ENCODE measurements around the gene CSNK1E.

The CSNK1E gene

DNA sequence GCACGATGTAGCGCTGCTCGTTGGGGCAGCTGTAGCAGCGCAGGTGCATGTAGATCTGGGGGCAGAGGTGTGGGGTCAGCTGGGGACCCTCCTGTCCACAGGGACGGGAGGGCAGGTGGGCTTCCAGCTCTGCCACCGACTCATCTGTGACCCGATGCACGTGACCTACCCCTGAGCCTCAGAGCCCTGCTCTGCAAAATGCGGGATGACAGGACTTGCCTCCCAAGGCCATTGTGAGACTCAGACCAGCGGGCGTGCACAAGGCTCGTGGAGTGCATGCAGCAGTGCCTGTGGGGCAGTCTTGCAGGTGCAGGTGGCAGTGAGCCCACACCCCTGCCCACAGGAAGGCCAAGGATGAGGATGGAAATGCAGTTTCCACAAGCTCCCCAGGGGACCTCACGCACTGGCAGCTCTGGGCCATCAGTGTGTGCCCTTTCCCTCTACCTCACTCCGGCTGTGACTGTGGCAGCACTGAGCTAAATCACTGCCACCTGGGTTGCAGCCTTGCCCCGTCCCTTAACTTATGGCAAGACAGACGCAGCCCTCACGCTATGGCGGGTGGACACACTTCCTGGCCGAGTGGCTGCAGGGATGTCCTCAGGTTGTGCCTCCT lies 71.1 kb downstream of the CSNK1E start:
- H3K79me2 ChIP-seq (ENCODE audit: insufficient read depth, low read length), result no peaks in the 10 kb centered on the region
- H3F3A ChIP-seq (ENCODE audit: low read depth), result no peaks in the 10 kb centered on the region
- no peaks in the 10 kb centered on the region for H4K20me1 ChIP-seq (ENCODE audit: insufficient read depth, low read length, poor library complexity, severe bottlenecking)
- no peaks in the 10 kb centered on the region for H3K9me3 ChIP-seq (ENCODE audit: insufficient read depth, low read depth, low read length)
- H3K9me2 ChIP-seq (replicated peaks; ENCODE audit: low read depth, low read length), result no peaks in the 10 kb centered on the region
- no peaks in the 10 kb centered on the region for H3K4me1 ChIP-seq (ENCODE audit: insufficient read depth, low read length, poor library complexity, severe bottlenecking)
- H2AFZ ChIP-seq (ENCODE audit: low read length), result no peak overlapping the region
- no peak overlapping the region for H3K4me3 ChIP-seq (ENCODE audit: low read length, poor library complexity, severe bottlenecking)
- TF ChIP-seq, protein P1, sequence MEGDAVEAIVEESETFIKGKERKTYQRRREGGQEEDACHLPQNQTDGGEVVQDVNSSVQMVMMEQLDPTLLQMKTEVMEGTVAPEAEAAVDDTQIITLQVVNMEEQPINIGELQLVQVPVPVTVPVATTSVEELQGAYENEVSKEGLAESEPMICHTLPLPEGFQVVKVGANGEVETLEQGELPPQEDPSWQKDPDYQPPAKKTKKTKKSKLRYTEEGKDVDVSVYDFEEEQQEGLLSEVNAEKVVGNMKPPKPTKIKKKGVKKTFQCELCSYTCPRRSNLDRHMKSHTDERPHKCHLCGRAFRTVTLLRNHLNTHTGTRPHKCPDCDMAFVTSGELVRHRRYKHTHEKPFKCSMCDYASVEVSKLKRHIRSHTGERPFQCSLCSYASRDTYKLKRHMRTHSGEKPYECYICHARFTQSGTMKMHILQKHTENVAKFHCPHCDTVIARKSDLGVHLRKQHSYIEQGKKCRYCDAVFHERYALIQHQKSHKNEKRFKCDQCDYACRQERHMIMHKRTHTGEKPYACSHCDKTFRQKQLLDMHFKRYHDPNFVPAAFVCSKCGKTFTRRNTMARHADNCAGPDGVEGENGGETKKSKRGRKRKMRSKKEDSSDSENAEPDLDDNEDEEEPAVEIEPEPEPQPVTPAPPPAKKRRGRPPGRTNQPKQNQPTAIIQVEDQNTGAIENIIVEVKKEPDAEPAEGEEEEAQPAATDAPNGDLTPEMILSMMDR (conservative IDR thresholded peaks at IDR 0.05; ENCODE audit: low read length), result no peak
- TF ChIP-seq EZH2phosphoT487 (IDR thresholded peaks at IDR 0.05; ENCODE audit: borderline replicate concordance), result no peak
- H3K36me3 ChIP-seq (ENCODE audit: insufficient read depth, low read length), result peaks cover 15% of the 10 kb centered on the region; the same call in 1 of the 2 replicates
- H3K9ac ChIP-seq (ENCODE audit: low read depth, low read length, poor library complexity, severe bottlenecking), result no peak overlapping the region
- H3K4me2 ChIP-seq (ENCODE audit: low read depth, low read length, poor library complexity, severe bottlenecking), result no peak overlapping the region
- no peaks in the 10 kb centered on the region for H3K27me3 ChIP-seq (ENCODE audit: insufficient read depth, low read length, poor library complexity, severe bottlenecking)

- Histone ChIP-seq H3K4me2 (ENCODE audit: low read depth, low read length, poor library complexity, severe bottlenecking) (no peak overlapping the region), H4K20me1 (ENCODE audit: insufficient read depth, low read length, poor library complexity, severe bottlenecking) (no peaks in the 10 kb centered on the region), H3K9me3 (ENCODE audit: insufficient read depth, low read depth, low read length) (no peaks in the 10 kb centered on the region), H3F3A (ENCODE audit: low read depth) (no peaks in the 10 kb centered on the region), H3K27me3 (ENCODE audit: insufficient read depth, low read length, poor library complexity, severe bottlenecking) (no peaks in the 10 kb centered on the region), H3K4me1 (ENCODE audit: insufficient read depth, low read length, poor library complexity, severe bottlenecking) (no peaks in the 10 kb centered on the region), H3K79me2 (ENCODE audit: insufficient read depth, low read length) (no peaks in the 10 kb centered on the region), H2AFZ (ENCODE audit: low read length) (no peak overlapping the region), H3K9me2 (replicated peaks; ENCODE audit: low read depth, low read length) (no peaks in the 10 kb centered on the region), H3K9ac (ENCODE audit: low read depth, low read length, poor library complexity, severe bottlenecking) (no peak overlapping the region), H3K36me3 (ENCODE audit: insufficient read depth, low read length) (peaks cover 15% of the 10 kb centered on the region; the same call in 1 of the 2 replicates), H3K4me3 (ENCODE audit: low read length, poor library complexity, severe bottlenecking) (no peak overlapping the region)
- no peak for TF ChIP-seq EZH2phosphoT487 (IDR thresholded peaks at IDR 0.05; ENCODE audit: borderline replicate concordance)
- TF ChIP-seq, protein P1 (conservative IDR thresholded peaks at IDR 0.05; ENCODE audit: low read length), result no peak
Measured at GRCh38 chr22:38244106-38244505, 73.1 kb downstream of the CSNK1E start.

- TF ChIP-seq, protein P1 (conservative IDR thresholded peaks at IDR 0.05; ENCODE audit: low read length), result no peak
- no peak for TF ChIP-seq EZH2phosphoT487 (IDR thresholded peaks at IDR 0.05; ENCODE audit: borderline replicate concordance)
- Histone ChIP-seq H3K4me2 (ENCODE audit: low read depth, low read length, poor library complexity, severe bottlenecking) (no peak overlapping the region), H3K79me2 (ENCODE audit: insufficient read depth, low read length) (no peaks in the 10 kb centered on the region), H3K9me3 (ENCODE audit: insufficient read depth, low read depth, low read length) (no peaks in the 10 kb centered on the region), H3F3A (ENCODE audit: low read depth) (no peaks in the 10 kb centered on the region), H3K4me3 (ENCODE audit: low read length, poor library complexity, severe bottlenecking) (no peak overlapping the region), H3K9me2 (replicated peaks; ENCODE audit: low read depth, low read length) (no peaks in the 10 kb centered on the region), H3K9ac (ENCODE audit: low read depth, low read length, poor library complexity, severe bottlenecking) (no peak overlapping the region), H3K4me1 (ENCODE audit: insufficient read depth, low read length, poor library complexity, severe bottlenecking) (no peaks in the 10 kb centered on the region), H3K36me3 (ENCODE audit: insufficient read depth, low read length) (peaks cover 15% of the 10 kb centered on the region; the same call in 1 of the 2 replicates), H4K20me1 (ENCODE audit: insufficient read depth, low read length, poor library complexity, severe bottlenecking) (no peaks in the 10 kb centered on the region), H3K27me3 (ENCODE audit: insufficient read depth, low read length, poor library complexity, severe bottlenecking) (no peaks in the 10 kb centered on the region), H2AFZ (ENCODE audit: low read length) (no peak overlapping the region)
Measured at GRCh38 chr22:38243007-38243765, 74.0 kb downstream of the CSNK1E start.

Data from Loucy (cell line).